GM21447 (cell line): ENCODE results near the gene EIF1.
A peak's percentile ranks its signal among the peaks of the same experiment; 100 is the strongest.
"Not testable (repeated sequence)": the region's sequence is repeated elsewhere in the genome, so short reads cannot be mapped to it uniquely, and the experiment has no call there.

ENCODE experiments used
- ATAC-seq: cut with Tn5 transposase; IDR thresholded peaks from one replicate; pipeline ENCODE4 v1.9.1; 2021; ENCODE audit not compliant: unreplicated experiment

Gene EIF1

GRCh38 chr17:41678411-41678906 is 10.2 kb upstream of the EIF1 start:
- peak; percentile 20 for ATAC-seq

GRCh38 chr17:41678907-41679739 is 9.6 kb upstream of the EIF1 start:
- ATAC-seq, result peak; percentile 67

GRCh38 chr17:41679740-41680425 is 8.8 kb upstream of the EIF1 start:
- ATAC-seq, result no peak

GRCh38 chr17:41680426-41681040 is 8.2 kb upstream of the EIF1 start:
- no peak for ATAC-seq

DNA sequence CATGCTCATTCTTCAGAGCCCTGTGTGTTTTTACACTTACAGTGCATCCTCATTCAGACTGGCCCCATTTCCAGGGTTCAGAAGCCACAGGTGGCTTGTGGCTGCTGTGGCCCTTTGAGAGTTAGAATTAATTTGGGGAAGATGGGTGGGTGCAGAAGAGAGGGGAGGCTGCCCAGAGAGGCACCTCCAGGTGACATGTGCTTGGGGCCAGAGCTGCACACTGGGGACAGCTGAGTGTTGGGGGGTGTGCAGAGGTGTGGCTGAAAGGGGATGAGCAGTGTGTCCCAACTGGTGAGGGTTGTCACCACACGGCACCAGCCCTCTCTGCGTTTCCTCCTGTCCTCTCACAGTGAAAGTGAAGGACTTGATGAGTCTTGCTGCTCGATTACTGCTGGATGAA is 6.9 kb upstream of the EIF1 start:
- ATAC-seq, result no peak

DNA sequence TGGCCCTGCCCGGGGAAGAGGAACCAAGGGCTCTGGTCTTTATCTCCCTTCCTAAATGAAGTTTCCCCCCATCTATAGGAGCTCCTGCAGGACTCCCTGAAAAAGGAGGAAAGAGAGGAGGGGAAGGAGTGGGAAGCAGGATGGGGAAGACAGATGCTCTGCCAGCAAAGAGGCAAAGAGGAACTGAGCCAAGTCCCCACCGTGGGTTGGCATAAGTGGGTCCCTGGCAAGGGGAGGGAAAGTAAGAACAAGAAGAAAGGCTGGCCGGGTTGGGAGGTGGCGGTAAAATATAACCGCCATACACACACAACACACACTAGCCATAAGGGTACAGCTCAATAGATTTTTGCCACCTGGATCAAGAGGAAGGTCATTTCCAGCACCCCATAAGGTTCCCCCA is 6.1 kb upstream of the EIF1 start:
- no peak for ATAC-seq

DNA sequence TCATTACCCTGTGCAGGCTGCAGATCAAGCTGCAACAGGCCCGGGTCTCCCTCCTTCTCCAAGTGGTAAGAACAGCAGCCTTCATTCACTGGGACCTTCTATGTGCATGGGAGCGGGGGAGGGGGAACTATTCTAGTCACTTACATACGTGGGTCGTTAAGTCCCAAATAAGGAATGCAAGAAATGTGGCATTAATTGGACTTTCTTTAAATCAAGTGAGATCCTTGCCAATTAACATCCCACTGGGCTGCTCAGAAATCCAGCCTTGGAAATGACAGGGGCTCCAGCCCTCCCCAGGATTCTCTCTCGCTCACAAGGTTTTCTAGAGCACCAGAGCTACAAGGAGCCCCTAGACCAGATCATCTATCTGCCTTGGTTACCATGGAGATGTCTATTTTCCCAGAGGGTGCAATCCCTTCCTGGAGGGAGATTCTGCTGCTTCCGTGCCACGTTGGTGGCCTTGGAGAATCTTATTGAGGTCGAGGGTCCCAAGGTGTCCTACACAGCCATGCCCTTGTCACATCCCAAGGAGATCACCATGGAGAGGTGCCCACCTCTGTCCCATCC is 5.2 kb upstream of the EIF1 start:
- no peak for ATAC-seq

DNA sequence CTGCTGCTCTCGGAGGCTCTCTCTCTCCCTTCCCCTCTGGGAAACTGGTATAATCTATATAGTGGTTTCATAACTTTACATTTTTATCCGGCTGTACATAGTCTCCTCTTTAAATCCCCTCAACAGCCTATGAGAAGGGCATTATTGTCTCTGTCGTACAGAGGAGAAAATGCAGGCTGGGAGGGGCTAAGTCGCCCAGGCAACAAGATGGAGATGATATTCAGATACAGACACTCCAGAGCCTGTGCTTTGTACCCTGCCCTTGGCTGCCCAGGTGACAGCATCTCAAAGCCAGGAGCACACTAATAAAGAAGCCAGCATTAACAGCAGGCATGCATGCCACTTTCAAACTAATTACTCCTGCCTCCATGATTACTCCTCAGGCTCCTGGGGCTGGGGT is 4.7 kb upstream of the EIF1 start:
- ATAC-seq, result no peak

GRCh38 chr17:41685753-41686152 is 2.9 kb upstream of the EIF1 start:
- not testable (repeated sequence) for ATAC-seq

GRCh38 chr17:41686281-41686680 is 2.4 kb upstream of the EIF1 start:
- no peak for ATAC-seq

- no peak for ATAC-seq
These were observed 651 bp upstream of the EIF1 start for GRCh38 chr17:41687828-41688640.

GRCh38 chr17:41689497-41690299 is 1.0 kb downstream of the EIF1 start:
- ATAC-seq, result no peak

DNA sequence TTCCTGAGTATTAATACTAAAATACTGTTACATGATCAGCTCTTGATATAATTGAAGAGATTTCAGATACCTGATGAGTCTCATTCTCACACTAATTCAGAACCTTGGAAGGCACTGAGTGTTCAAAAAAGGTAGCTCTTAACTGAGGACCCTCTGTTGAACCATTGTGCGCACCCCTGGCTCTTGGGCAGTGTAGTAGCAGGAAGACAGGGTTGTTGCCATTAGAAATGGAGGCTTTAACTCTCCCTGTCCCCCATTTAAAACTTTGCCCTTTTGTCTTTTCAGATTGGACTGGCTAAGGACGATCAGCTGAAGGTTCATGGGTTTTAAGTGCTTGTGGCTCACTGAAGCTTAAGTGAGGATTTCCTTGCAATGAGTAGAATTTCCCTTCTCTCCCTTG is 1.8 kb downstream of the EIF1 start:
- ATAC-seq, result no peak

- ATAC-seq, result no peak
These were observed 2.5 kb downstream of the EIF1 start for GRCh38 chr17:41691031-41691777.

GRCh38 chr17:41692722-41693521 is 4.2 kb downstream of the EIF1 start:
- no peak for ATAC-seq

GRCh38 chr17:41695134-41695661 is 6.5 kb downstream of the EIF1 start:
- no peak for ATAC-seq

- ATAC-seq, result no peak
These were observed 7.5 kb downstream of the EIF1 start for GRCh38 chr17:41695954-41696757.
